ENCODE results near the gene VEPH1. TPM values are rescaled to one million over a fixed set of nuclear protein-coding genes. Genes with fewer than 3 reads are reported as not detected.
"Not testable (repeated sequence)": the region's sequence is repeated elsewhere in the genome, so short reads cannot be mapped to it uniquely, and the experiment has no call there.

The VEPH1 gene
- total RNA-seq, 1 donor from 2014 or later = 1.0 TPM

DNA sequence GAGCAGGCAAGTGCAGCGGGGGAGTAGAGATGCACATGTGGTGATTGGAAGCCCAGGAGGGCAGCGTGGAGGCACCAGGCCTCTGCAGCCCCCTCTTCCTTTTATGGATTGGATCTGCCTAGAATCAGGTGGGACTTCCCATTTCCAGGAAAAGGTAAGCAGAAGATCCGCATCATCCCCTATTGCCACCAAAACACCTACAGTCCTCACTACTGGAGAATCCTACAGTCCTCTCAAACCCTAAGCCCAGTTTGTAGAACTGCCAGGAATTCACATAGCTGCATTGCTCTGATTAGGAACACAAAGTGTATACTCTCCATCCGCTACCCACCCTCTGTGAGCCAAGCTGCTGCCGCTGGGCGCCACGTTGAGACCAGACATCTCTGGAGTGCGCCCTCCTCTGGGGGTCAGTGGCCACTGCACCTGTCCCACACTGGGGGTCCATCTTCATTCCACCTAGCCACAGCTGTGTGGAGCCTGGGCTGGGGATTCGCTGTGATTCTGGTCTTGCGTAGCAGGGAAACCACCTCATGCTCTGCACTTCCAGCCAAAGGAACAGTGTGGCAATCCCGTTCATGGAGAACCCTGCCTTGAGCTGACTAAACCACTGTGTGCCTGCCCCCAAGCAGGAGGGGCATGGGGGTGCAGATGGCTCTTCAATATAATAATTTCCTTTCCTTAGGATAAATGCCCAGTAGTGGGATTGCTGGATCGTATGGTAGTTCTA, 155.5 kb downstream of the VEPH1 start:
- Histone ChIP-seq H3K27me3 (ENCODE audit: control insufficient read depth in 3 of 3, insufficient read depth in 3 of 3, low read length in 3 of 3) (no peaks in the 10 kb centered on the region), H3K4me1 (ENCODE audit: control insufficient read depth in 3 of 3, insufficient read depth in 3 of 3, low read length in 3 of 3) (no peaks in the 10 kb centered on the region), H3K9ac (ENCODE audit: low read depth in 1 of 3, low read length in 3 of 3) (no peak overlapping the region), H3K9me3 (ENCODE audit: control insufficient read depth in 3 of 3, low read length in 3 of 3) (no peaks in the 10 kb centered on the region), H3K4me3 (ENCODE audit: low read length in 3 of 3) (no peak overlapping the region), H3K27ac (ENCODE audit: low read depth, low read length) (no peak overlapping the region), H3K36me3 (ENCODE audit: control insufficient read depth in 3 of 3, insufficient read depth in 3 of 3, low read length in 3 of 3) (no peaks in the 10 kb centered on the region)

DNA sequence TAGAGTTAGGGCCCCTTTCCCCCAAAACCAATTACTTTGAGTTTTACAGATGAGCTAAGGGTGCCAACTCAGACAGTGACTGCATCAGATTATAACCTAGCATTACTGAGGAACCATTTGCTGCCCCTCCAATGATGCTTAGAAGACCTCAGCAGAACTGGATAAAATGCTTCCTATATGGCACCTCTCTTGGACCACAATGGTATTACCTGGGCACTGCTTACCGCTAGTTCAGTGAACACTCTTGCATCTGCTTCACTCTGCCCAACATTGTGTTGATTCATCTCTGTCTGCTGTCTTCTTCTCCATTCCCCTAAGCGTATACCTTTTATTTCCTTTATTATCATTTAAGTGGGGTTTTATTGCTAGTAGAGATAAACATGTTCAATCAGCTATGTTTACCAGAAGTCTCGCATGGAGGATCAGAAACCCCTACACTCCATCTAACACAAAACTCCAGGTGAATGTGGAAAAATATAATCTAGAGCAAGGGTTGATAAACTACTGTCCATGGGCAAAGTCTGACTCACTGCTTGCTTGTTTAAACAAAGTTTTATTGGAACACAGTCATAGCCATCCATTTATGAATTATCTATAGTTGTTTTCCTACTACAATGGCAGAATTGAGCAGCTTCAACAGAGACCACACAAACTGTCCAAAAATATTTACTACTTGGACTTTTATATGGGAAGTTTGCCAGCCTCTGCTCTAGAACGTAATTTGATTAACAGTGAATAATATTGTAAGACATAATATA, 166.8 kb downstream of the VEPH1 start:
- Histone ChIP-seq H3K27ac (ENCODE audit: low read depth, low read length) (no peak overlapping the region), H3K9me3 (ENCODE audit: control insufficient read depth in 3 of 3, low read length in 3 of 3) (no peaks in the 10 kb centered on the region), H3K9ac (ENCODE audit: low read depth in 1 of 3, low read length in 3 of 3) (no peak overlapping the region)

DNA sequence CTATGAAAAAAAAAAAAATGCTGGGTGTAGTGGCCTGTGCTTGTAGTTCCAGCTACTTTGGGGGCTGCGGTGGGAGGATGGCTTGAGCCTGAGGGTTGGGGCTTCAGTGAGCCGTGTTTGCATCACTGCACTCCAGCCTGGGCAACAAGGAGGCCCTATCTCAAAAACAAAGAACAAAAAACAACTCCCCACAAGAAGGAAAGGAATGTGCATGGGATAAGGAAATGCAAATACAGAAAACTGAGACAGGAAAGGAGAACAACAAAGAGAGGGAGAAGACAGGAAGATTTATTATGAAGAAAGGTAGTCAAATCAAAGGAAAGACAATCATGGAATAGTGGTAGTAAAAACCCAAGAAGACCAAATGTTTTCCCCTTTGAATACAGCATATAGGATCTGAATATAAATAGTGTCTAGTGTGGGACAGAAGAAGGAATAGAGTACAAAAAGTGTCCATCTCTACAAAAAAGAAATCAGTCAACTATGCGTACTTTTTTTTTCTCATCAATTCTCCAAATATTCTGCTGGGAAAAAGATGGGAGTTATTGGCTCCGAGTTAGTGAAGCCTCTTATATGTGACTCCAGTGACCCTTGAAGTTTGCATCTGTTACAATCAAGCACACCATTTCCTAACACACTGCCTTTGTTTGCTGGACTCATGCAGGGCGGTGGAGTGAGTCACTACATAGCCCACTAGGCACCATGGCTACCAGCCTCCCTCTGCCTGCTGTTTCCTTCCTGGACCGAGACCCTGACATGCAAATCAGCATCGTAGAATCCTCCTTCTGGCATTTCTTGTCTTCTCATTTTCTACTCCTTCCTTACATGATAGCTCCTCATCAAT, 167.8 kb downstream of the VEPH1 start:
- Histone ChIP-seq H3K4me1 (ENCODE audit: control insufficient read depth in 3 of 3, insufficient read depth in 3 of 3, low read length in 3 of 3) (no peaks in the 10 kb centered on the region), H3K4me3 (ENCODE audit: low read length in 3 of 3) (no peak overlapping the region), H3K27me3 (ENCODE audit: control insufficient read depth in 3 of 3, insufficient read depth in 3 of 3, low read length in 3 of 3) (no peaks in the 10 kb centered on the region), H3K27ac (ENCODE audit: low read depth, low read length) (no peak overlapping the region), H3K9me3 (ENCODE audit: control insufficient read depth in 3 of 3, low read length in 3 of 3) (no peaks in the 10 kb centered on the region), H3K9ac (ENCODE audit: low read depth in 1 of 3, low read length in 3 of 3) (no peak overlapping the region), H3K36me3 (ENCODE audit: control insufficient read depth in 3 of 3, insufficient read depth in 3 of 3, low read length in 3 of 3) (no peaks in the 10 kb centered on the region)

More for the DNA sequence above, 166.8 kb downstream of the VEPH1 start:
- Histone ChIP-seq H3K27me3 (ENCODE audit: control insufficient read depth in 3 of 3, insufficient read depth in 3 of 3, low read length in 3 of 3) (no peaks in the 10 kb centered on the region), H3K4me3 (ENCODE audit: low read length in 3 of 3) (no peak overlapping the region), H3K4me1 (ENCODE audit: control insufficient read depth in 3 of 3, insufficient read depth in 3 of 3, low read length in 3 of 3) (no peaks in the 10 kb centered on the region), H3K36me3 (ENCODE audit: control insufficient read depth in 3 of 3, insufficient read depth in 3 of 3, low read length in 3 of 3) (no peaks in the 10 kb centered on the region)

DNA sequence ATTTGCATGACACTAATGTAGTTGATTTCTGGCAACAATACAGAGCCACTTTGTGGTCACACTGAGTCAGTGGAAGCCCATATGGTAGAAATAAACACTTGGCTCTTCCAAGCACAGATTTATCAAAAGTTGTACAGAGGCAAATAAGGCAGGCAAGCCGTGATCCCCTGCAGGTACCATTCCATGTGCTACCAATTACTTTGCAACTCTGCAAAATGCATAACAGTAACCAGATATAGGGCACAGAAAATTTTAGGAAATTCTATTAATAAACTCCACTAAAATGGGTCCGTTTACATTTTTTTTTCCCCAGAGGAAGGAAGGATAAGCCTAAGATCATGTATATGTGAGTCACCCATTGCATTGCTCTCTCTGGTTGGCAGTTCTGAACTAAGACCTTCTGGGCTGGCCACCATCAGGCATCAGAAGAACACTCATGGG, 169.6 kb downstream of the VEPH1 start:
- no peak overlapping the region for H3K4me3 ChIP-seq (ENCODE audit: low read length in 3 of 3)

DNA sequence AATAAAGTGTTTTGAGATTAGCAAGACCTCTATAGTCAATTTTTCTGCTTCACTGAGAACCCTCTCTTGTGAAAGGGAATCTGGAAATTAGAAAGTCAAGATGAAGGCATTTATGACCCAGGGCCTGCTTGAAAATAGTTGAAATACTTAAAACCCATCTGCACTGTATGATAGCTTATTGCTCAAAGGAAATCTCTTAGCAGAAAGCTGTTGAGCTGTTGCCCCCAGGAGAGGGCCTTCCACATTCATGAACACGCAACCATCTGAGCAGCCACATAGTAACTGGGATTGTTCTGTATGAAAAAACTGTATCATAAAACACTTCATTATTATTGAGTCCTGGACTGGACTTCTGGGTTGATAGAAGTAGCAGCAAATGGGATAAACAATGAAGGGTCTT, 173.0 kb downstream of the VEPH1 start:
- Histone ChIP-seq H3K27ac (ENCODE audit: low read depth, low read length) (no peak overlapping the region), H3K27me3 (ENCODE audit: control insufficient read depth in 3 of 3, insufficient read depth in 3 of 3, low read length in 3 of 3) (no peaks in the 10 kb centered on the region), H3K9me3 (ENCODE audit: control insufficient read depth in 3 of 3, low read length in 3 of 3) (no peaks in the 10 kb centered on the region), H3K4me3 (ENCODE audit: low read length in 3 of 3) (no peak overlapping the region), H3K4me1 (ENCODE audit: control insufficient read depth in 3 of 3, insufficient read depth in 3 of 3, low read length in 3 of 3) (no peaks in the 10 kb centered on the region), H3K36me3 (ENCODE audit: control insufficient read depth in 3 of 3, insufficient read depth in 3 of 3, low read length in 3 of 3) (no peaks in the 10 kb centered on the region), H3K9ac (ENCODE audit: low read depth in 1 of 3, low read length in 3 of 3) (no peak overlapping the region)

More for the DNA sequence above, 169.6 kb downstream of the VEPH1 start:
- no peak overlapping the region for H3K27ac ChIP-seq (ENCODE audit: low read depth, low read length)
- H3K9ac ChIP-seq (ENCODE audit: low read depth in 1 of 3, low read length in 3 of 3) = no peak overlapping the region
- no peaks in the 10 kb centered on the region for H3K4me1 ChIP-seq (ENCODE audit: control insufficient read depth in 3 of 3, insufficient read depth in 3 of 3, low read length in 3 of 3)
- no peaks in the 10 kb centered on the region for H3K9me3 ChIP-seq (ENCODE audit: control insufficient read depth in 3 of 3, low read length in 3 of 3)
- no peaks in the 10 kb centered on the region for H3K36me3 ChIP-seq (ENCODE audit: control insufficient read depth in 3 of 3, insufficient read depth in 3 of 3, low read length in 3 of 3)
- H3K27me3 ChIP-seq (ENCODE audit: control insufficient read depth in 3 of 3, insufficient read depth in 3 of 3, low read length in 3 of 3) = no peaks in the 10 kb centered on the region

DNA sequence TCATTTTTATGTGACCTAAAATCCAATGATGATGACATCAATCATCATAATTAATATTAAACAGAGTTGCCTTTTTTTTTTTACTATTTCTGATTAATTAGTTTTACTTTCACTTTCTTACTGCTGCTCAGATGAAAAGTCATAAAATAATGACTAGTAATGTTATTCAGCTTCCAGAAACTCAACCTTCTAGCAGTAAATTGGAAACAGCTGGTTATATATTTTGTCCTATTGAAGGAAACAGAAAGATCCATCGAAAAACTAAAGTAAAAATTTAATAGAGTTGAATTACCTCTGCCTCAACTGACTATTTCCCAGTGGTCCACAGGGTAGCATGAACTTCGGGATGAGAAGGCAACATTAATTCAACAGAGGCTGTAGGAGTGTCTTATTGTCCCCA, 173.7 kb downstream of the VEPH1 start:
- H3K36me3 ChIP-seq (ENCODE audit: control insufficient read depth in 3 of 3, insufficient read depth in 3 of 3, low read length in 3 of 3) = no peaks in the 10 kb centered on the region
- no peak overlapping the region for H3K4me3 ChIP-seq (ENCODE audit: low read length in 3 of 3)
- no peaks in the 10 kb centered on the region for H3K4me1 ChIP-seq (ENCODE audit: control insufficient read depth in 3 of 3, insufficient read depth in 3 of 3, low read length in 3 of 3)
- no peak overlapping the region for H3K27ac ChIP-seq (ENCODE audit: low read depth, low read length)
- no peak overlapping the region for H3K9ac ChIP-seq (ENCODE audit: low read depth in 1 of 3, low read length in 3 of 3)
- H3K27me3 ChIP-seq (ENCODE audit: control insufficient read depth in 3 of 3, insufficient read depth in 3 of 3, low read length in 3 of 3) = no peaks in the 10 kb centered on the region
- no peaks in the 10 kb centered on the region for H3K9me3 ChIP-seq (ENCODE audit: control insufficient read depth in 3 of 3, low read length in 3 of 3)

DNA sequence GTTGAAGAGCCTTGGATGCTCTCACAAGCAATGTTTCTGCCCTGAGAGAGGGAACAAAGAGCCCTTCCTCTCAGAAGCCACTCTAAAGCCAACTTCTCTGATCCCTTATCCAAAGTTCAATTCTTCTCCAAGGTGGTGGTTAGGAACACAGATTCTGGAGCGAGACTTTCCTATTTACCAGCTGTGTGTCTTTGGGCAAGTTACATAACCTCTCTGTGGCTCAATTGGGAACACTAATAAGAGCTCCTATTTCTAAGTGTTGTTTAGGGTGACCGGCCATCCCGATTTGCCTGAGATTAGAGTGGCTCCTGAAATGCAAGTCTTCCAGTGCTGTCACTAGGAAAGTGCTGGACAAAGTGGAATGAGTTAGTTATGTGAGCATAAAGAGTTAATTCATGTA, 175.4 kb downstream of the VEPH1 start:
- no peaks in the 10 kb centered on the region for H3K36me3 ChIP-seq (ENCODE audit: control insufficient read depth in 3 of 3, insufficient read depth in 3 of 3, low read length in 3 of 3)
- H3K4me3 ChIP-seq (ENCODE audit: low read length in 3 of 3) = no peak overlapping the region
- H3K9me3 ChIP-seq (ENCODE audit: control insufficient read depth in 3 of 3, low read length in 3 of 3) = no peaks in the 10 kb centered on the region
- H3K27ac ChIP-seq (ENCODE audit: low read depth, low read length) = no peak overlapping the region
- no peaks in the 10 kb centered on the region for H3K4me1 ChIP-seq (ENCODE audit: control insufficient read depth in 3 of 3, insufficient read depth in 3 of 3, low read length in 3 of 3)
- H3K9ac ChIP-seq (ENCODE audit: low read depth in 1 of 3, low read length in 3 of 3) = no peak overlapping the region
- H3K27me3 ChIP-seq (ENCODE audit: control insufficient read depth in 3 of 3, insufficient read depth in 3 of 3, low read length in 3 of 3) = no peaks in the 10 kb centered on the region

DNA sequence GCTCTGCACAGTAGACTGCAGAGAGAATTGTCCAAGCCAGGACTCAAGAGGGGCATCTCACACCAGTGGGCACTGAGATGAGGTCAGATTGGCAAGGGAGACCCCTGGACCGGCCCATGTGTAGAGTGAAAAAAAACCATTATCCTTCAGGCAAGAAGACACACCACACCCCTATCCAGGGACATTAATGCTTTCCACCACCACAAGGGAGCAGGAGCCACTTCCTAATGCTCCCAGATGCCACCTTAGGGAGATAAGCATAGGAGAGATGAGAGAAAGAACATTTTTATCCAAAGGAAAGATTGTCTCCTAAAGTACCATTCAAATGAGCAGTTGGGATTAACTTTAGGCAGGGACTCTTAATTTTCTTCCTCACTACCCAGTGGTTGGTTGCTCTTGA, 176.2 kb downstream of the VEPH1 start:
- H3K36me3 ChIP-seq (ENCODE audit: control insufficient read depth in 3 of 3, insufficient read depth in 3 of 3, low read length in 3 of 3) = no peaks in the 10 kb centered on the region
- H3K27ac ChIP-seq (ENCODE audit: low read depth, low read length) = no peak overlapping the region
- no peak overlapping the region for H3K4me3 ChIP-seq (ENCODE audit: low read length in 3 of 3)
- no peak overlapping the region for H3K9ac ChIP-seq (ENCODE audit: low read depth in 1 of 3, low read length in 3 of 3)
- no peaks in the 10 kb centered on the region for H3K9me3 ChIP-seq (ENCODE audit: control insufficient read depth in 3 of 3, low read length in 3 of 3)
- H3K4me1 ChIP-seq (ENCODE audit: control insufficient read depth in 3 of 3, insufficient read depth in 3 of 3, low read length in 3 of 3) = no peaks in the 10 kb centered on the region
- no peaks in the 10 kb centered on the region for H3K27me3 ChIP-seq (ENCODE audit: control insufficient read depth in 3 of 3, insufficient read depth in 3 of 3, low read length in 3 of 3)

DNA sequence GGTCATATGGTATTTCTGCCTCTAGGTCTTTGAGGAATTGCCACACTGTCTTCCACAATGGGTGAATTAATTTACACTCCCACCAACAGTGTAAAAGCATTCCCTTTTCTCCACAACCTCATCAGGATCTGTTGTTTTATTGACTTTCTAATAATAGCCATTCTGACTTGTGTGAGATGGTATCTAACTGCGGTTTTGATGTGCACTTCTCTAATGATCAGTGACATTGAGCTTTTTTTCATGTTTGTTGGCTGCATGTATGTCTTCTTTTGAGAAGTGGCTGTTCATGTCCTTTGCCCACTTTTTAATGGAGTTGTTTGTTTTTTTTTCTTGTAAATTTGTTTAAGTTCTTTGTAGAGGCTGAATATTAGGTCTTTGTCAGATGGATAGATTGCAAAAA, 178.3 kb downstream of the VEPH1 start:
- not testable (repeated sequence) for H3K9ac ChIP-seq (ENCODE audit: low read depth in 1 of 3, low read length in 3 of 3); H3K27me3 ChIP-seq (ENCODE audit: control insufficient read depth in 3 of 3, insufficient read depth in 3 of 3, low read length in 3 of 3); H3K27ac ChIP-seq (ENCODE audit: low read depth, low read length); H3K4me3 ChIP-seq (ENCODE audit: low read length in 3 of 3); H3K9me3 ChIP-seq (ENCODE audit: control insufficient read depth in 3 of 3, low read length in 3 of 3); H3K36me3 ChIP-seq (ENCODE audit: control insufficient read depth in 3 of 3, insufficient read depth in 3 of 3, low read length in 3 of 3); H3K4me1 ChIP-seq (ENCODE audit: control insufficient read depth in 3 of 3, insufficient read depth in 3 of 3, low read length in 3 of 3)

DNA sequence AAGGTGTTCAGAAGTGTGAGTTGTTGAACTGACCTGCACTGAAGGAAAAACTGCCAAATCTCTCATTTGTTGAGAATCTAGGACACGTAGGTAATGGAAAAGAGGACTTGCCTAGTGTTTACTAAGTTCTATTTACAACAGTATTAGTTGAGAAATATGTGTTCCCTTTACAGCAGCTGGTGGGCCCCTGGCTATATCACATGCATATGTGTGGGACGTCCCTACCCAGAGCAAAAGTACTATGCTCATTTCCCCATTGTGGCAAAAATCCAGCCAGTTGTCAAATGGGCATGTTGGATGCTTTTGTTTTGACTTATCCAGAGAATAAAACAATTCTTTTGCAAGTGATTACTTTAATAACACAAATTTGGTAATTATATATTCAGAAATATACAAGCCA, 179.9 kb downstream of the VEPH1 start:
- Histone ChIP-seq H3K36me3 (ENCODE audit: control insufficient read depth in 3 of 3, insufficient read depth in 3 of 3, low read length in 3 of 3) (no peaks in the 10 kb centered on the region), H3K27me3 (ENCODE audit: control insufficient read depth in 3 of 3, insufficient read depth in 3 of 3, low read length in 3 of 3) (no peaks in the 10 kb centered on the region), H3K4me3 (ENCODE audit: low read length in 3 of 3) (no peak overlapping the region), H3K9me3 (ENCODE audit: control insufficient read depth in 3 of 3, low read length in 3 of 3) (no peaks in the 10 kb centered on the region), H3K9ac (ENCODE audit: low read depth in 1 of 3, low read length in 3 of 3) (no peak overlapping the region), H3K4me1 (ENCODE audit: control insufficient read depth in 3 of 3, insufficient read depth in 3 of 3, low read length in 3 of 3) (no peaks in the 10 kb centered on the region), H3K27ac (ENCODE audit: low read depth, low read length) (no peak overlapping the region)

All from skeletal muscle tissue (tissue), 4 donors.